Effector memory CD8-positive, alpha-beta T cell (primary cell): ENCODE measurements around the gene RPL34.
A peak's percentile ranks its signal among the peaks of the same experiment; 100 is the strongest.

ENCODE experiments used
- ATAC-seq: fragments of 150-1000 bp; cut with Tn5 transposase; replicated peaks from 2 replicates; pipeline ENCODE4 v1.10.0; 2021; ENCODE audit warnings: mild to moderate bottlenecking, moderate library complexity
- DNase-seq, 3 experiments: peaks; one replicate each; pipeline ENCODE4 v3.0.0; 2021
- H3K27ac Mint-ChIP-seq, 2 donors: one replicate each; pipeline ENCODE4 v1.8.0; 2022; ENCODE audit warnings: mild to moderate bottlenecking in 2 of 2, mixed read lengths in 2 of 2, moderate library complexity in 2 of 2
- H3K27me3 Mint-ChIP-seq, 2 donors: one replicate each; pipeline ENCODE4 v1.8.0; 2022; ENCODE audit warnings: mixed read lengths in 2 of 2
- H3K36me3 Mint-ChIP-seq: one replicate; pipeline ENCODE4 v1.8.0; 2022; ENCODE audit warnings: mild to moderate bottlenecking, moderate library complexity, mixed read lengths; ENCODE audit not compliant: insufficient read depth
- H3K4me1 Mint-ChIP-seq, 2 donors: one replicate each; pipeline ENCODE4 v1.8.0; 2022; ENCODE audit warnings: low read depth in 2 of 2, mixed read lengths in 2 of 2
- H3K4me3 Mint-ChIP-seq, 2 donors: one replicate each; pipeline ENCODE4 v1.8.0; 2022; ENCODE audit warnings: mild to moderate bottlenecking in 2 of 2, mixed read lengths in 2 of 2, moderate library complexity in 2 of 2
- H3K9me3 Mint-ChIP-seq, 2 donors: one replicate each; pipeline ENCODE4 v1.8.0; 2022; ENCODE audit warnings: mixed read lengths in 2 of 2

The RPL34 gene

DNA sequence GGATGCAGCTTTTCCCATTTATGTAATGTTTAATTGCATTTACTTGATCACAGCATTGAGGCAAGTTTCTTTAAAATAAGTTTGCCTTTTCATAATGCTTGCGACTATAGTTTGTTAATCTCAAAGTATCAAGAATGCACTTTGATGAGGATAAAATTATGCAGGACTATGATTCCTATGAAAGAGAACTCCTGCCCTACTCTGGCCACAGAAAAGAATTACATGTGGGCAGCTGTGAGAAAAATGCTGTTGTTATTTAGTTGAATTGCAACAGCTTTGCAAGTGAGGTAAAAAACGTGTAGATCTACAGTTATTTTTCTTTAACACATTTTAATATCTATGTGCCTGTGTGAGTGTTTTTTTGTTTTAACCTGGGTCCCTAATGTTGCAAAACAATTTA is 17.5 kb downstream of the RPL34 start:
- ATAC-seq (no peak), DNase-seq (no peak)
- no peak overlapping the region for H3K27ac Mint-ChIP-seq
- no peaks in the 10 kb centered on the region for H3K4me1 Mint-ChIP-seq
- no peaks in the 10 kb centered on the region for H3K9me3 Mint-ChIP-seq
- H3K4me3 Mint-ChIP-seq: no peak overlapping the region
- peaks cover 24% of the 10 kb centered on the region for H3K36me3 Mint-ChIP-seq
- H3K27me3 Mint-ChIP-seq: no peaks in the 10 kb centered on the region

DNA sequence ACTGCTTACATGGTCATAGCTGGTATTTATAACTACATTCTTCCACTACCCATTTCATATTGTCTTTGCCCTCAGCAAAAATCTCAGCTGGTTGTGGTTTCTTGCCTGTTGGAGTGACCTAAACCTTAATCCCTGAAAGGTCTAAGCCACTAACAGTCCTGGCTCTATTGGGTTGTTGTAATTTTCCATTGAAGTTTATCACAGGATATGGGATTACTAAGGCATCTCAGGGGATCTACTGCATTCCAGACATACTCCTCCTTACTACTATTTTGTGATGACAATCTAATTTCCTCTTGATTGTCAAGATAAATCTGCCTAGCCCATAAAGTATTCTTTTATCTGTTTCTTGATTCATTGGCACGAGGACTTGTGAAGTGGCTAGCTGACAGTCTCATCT is 23.9 kb downstream of the RPL34 start:
- ATAC-seq: no peak
- no peaks in the 10 kb centered on the region for H3K27me3 Mint-ChIP-seq
- no peaks in the 10 kb centered on the region for H3K9me3 Mint-ChIP-seq
- H3K4me1 Mint-ChIP-seq: no peaks in the 10 kb centered on the region
- H3K36me3 Mint-ChIP-seq: peaks cover 3% of the 10 kb centered on the region
- no peak for DNase-seq
- no peak overlapping the region for H3K4me3 Mint-ChIP-seq
- no peak overlapping the region for H3K27ac Mint-ChIP-seq

DNA sequence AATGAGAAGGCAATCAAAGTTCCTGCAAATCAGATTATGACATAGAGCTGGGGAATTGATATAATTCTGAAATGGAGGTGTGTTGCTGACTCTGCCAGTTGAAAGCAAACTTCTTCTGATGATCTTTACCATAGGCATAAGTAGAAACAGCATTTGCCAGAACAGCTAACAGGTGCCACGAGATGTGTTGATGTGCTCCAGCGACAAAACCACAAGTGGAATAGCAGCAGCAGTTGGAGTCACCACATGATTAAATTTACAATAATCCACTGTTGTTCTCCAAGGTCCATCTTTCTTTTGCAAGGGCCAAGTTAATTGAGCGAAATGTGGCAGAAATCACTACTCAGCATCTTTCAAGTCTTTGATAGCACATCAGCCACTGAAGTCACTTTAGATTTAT is 26.3 kb downstream of the RPL34 start:
- DNase-seq: no peak
- no peak for ATAC-seq
- Mint-ChIP-seq H3K27me3 (no peaks in the 10 kb centered on the region), H3K4me1 (peaks cover 10 to 15% of the 10 kb centered on the region in 2 donors), H3K36me3 (peaks cover 14% of the 10 kb centered on the region), H3K27ac (no peak overlapping the region), H3K4me3 (no peak overlapping the region), H3K9me3 (no peaks in the 10 kb centered on the region)

DNA sequence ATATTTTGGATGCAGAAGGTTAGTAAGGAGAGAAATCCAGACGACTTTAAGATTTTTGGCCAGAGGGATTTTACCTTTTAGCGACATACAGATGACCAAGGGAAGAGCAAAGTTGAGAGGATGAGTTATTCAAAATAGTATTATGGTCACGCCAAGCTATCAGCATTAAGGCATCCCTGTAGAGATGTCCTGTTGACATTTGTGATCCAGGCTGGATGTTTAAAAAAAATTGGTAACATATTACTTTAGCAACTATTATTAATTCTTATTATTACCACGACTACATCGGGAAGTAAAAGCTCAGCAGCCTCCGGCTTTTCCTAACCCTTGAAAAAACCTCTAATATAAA is 29.5 kb downstream of the RPL34 start:
- Mint-ChIP-seq H3K27ac (peak overlapping the region; percentile 97 to 98), H3K36me3 (peaks cover 14% of the 10 kb centered on the region), H3K4me3 (peak overlapping the region; percentile 90), H3K4me1 (peaks cover 28 to 34% of the 10 kb centered on the region in 2 donors), H3K9me3 (no peaks in the 10 kb centered on the region), H3K27me3 (no peaks in the 10 kb centered on the region)
- DNase-seq (no peak), ATAC-seq (no peak)

DNA sequence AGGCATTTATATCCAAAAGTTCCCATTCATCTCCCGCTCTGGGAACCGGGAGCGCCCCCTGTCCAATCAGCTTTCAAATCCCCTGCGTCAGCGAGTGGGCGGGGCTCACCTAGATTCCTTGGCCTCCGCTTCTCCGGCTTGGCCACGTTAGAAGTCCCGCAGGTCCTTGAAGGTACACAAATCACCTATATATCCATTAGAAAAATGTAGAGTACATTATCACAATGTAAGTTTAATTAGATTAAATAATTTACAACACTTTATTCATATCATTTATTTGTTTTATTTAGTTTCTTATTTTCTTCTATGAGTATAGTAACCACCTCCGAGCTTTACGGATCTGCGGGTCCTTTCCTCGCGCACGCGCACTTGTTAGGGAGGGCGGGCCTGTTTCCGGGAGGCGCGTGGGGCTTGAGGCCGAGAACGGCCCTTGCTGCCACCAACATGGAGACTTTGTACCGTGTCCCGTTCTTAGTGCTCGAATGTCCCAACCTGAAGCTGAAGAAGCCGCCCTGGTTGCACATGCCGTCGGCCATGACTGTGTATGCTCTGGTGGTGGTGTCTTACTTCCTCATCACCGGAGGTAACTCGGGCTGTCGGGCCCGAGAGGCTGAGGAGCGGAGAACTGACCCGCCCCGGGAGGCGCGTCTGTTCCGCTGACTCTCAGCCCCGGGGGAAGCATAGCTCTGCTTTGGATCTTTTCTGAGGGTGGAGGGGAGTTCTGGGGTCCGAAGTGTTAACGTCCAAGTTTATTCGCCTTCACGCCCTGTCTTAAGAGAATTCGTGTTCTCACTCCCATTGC is 30.0 kb downstream of the RPL34 start, which contains the start of gene OSTC:
Gene OSTC (plus strand): TSS at position 388 of the 802 bp plus-strand sequence. CDS start 57 bp downstream, at position 445.
- no peaks in the 10 kb centered on the region for H3K27me3 Mint-ChIP-seq
- peak; percentile 90 to 94 (median 91) for DNase-seq
- H3K4me1 Mint-ChIP-seq: peaks cover 28 to 34% of the 10 kb centered on the region in 2 donors
- peak; percentile 87 for ATAC-seq
- H3K27ac Mint-ChIP-seq: peak within 1 kb of the TSS; percentile 97 to 98
- H3K9me3 Mint-ChIP-seq: no peaks in the 10 kb centered on the region
- H3K4me3 Mint-ChIP-seq: peak within 1 kb of the TSS; percentile 90
- H3K36me3 Mint-ChIP-seq: peaks cover 14% of the 10 kb centered on the region

DNA sequence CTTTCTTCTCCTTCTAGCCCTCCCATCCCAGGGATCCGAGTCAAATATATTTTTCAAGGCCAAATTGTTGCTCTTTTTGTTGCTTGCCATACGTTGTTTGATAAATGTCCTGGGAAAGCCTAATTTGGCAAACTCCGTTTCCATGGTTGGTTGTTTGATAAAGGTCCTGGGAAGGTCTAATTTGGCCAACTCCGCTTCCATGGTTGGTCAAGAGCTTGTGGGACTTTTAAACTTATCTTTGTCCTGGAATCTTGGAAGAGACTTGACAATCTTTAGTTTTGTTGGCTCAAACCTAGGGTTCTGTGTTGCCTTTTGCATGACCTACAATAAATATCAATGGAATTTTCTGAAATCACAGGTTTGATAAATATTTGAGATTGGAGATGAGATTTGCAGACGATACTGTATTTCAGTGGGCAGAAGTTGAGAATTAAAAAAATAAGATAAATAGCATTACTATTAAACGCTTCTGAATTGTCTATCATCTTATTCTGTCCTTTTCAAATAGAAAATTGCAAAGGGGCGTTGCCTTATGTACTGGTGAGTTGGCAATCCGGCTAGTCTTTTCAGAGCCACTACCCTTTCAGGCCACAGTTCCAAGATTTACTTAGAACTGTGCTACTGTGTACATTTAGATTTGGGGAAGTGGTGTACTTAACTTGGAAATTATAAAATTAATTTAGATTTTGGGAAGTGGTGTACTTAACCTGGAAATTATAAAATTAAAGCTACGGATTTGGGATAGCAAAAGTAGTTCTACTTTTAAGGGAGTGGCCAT is 30.8 kb downstream of the RPL34 start:
- Mint-ChIP-seq H3K9me3 (no peaks in the 10 kb centered on the region), H3K36me3 (peaks cover 16% of the 10 kb centered on the region), H3K4me1 (peaks cover 28 to 34% of the 10 kb centered on the region in 2 donors), H3K27ac (peak overlapping the region; percentile 97 to 98), H3K4me3 (peak overlapping the region; percentile 90), H3K27me3 (no peaks in the 10 kb centered on the region)
- DNase-seq: no peak
- ATAC-seq: no peak

DNA sequence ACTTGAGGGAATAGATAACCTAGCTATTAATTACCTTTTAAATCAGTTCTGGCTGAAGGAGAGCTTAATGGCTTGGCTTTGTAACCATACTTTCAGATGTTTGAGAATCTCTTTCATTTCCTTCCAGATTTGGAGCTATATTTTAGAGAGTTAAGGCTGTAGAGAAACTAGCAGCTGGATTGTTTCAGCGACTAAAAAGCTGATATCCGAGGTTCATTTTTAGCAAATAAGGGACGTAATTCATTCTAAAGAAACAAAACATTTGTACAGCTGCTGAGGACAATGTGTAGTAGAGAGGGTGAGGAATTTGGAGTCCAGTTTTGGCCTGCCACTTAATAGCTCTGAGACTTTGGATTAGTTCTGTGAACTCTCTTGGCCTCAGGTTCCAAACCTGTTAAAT is 42.3 kb downstream of the RPL34 start:
- H3K36me3 Mint-ChIP-seq: peaks cover 83% of the 10 kb centered on the region
- no peak overlapping the region for H3K4me3 Mint-ChIP-seq
- no peak for DNase-seq
- peaks cover 5 to 12% of the 10 kb centered on the region in 2 donors for H3K4me1 Mint-ChIP-seq
- no peak for ATAC-seq
- H3K9me3 Mint-ChIP-seq: no peaks in the 10 kb centered on the region
- H3K27me3 Mint-ChIP-seq: no peaks in the 10 kb centered on the region
- H3K27ac Mint-ChIP-seq: peak overlapping the region in 1 of 2 donors; percentile 28

DNA sequence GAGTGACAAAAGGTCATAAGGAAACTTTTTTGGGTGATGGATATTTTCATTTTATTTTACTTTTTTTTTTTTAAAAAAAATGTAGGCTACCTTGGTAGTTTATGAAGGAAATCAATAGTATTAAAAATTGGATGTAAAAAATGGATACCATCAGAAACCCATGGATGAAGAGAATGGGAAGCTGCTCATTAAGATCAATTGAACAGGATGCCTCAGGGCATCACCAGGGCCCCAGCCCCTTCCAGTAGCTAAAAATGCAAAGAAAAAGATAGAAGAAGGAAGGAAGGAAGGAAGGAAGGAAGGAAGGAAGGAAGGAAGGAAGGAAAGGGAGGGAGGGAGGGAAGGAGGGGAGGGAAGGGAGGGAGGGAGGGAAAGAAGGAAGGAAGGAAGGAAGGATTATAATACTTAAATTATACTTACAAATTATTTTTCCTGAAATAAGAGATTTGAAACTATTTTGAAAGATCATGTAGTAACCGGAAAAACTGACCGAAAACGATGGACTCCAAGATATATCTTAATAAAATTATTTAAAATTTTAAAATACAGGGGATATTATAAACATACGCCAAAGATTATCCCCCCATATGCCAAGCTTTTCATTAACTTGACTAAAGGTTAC is 54.1 kb downstream of the RPL34 start:
- no peaks in the 10 kb centered on the region for H3K9me3 Mint-ChIP-seq
- H3K27ac Mint-ChIP-seq: no peak overlapping the region
- H3K4me3 Mint-ChIP-seq: no peak overlapping the region
- no peaks in the 10 kb centered on the region for H3K27me3 Mint-ChIP-seq
- ATAC-seq (no peak), DNase-seq (no peak)
- H3K36me3 Mint-ChIP-seq: peaks cover 18% of the 10 kb centered on the region
- H3K4me1 Mint-ChIP-seq: no peaks in the 10 kb centered on the region
